HepG2 (cell line): ENCODE results near the gene CSDE1. TPM values are rescaled to one million over a fixed set of nuclear protein-coding genes. Genes with fewer than 3 reads are reported as not detected.

ENCODE experiments used
- ARID3A ChIP-seq: IDR thresholded peaks from 2 replicates; pipeline ENCODE4 v1.6.1; 2012; ENCODE audit warnings: low read depth, low read length, improper control_type of control experiment
- CAMTA2 ChIP-seq: sonication (generic); formaldehyde crosslinking; IDR thresholded peaks from 2 replicates; pipeline ENCODE4 v1.4.0; 2020; ENCODE audit warnings: mild to moderate bottlenecking, missing genetic modification reagents, borderline replicate concordance
- CC2D1A ChIP-seq: sonication (generic); formaldehyde crosslinking; IDR thresholded peaks from 2 replicates; pipeline ENCODE4 v1.8.1; 2023; ENCODE audit warnings: mild to moderate bottlenecking, missing genetic modification reagents
- DNMT3B ChIP-seq: conservative IDR thresholded peaks from 2 replicates; pipeline ENCODE4 v1.6.1; 2016; ENCODE audit warnings: missing biosample characterization, control low read depth
- FOXA3 ChIP-seq: IDR thresholded peaks from 2 replicates; pipeline ENCODE4 v1.6.1; 2016; ENCODE audit warnings: missing genetic modification reagents, missing compliant biosample characterization
- HBP1 ChIP-seq: IDR thresholded peaks from 2 replicates; pipeline ENCODE4 v1.6.1; 2016; ENCODE audit warnings: low read depth, control low read depth
- HNF4G ChIP-seq, 2 experiments: sonication (generic) in 1 of 2; formaldehyde crosslinking in 1 of 2; IDR thresholded peaks; 2 replicates each; pipeline versions ENCODE4 v1.4.0 to v1.6.1; 2011 to 2020; ENCODE audit warnings: borderline replicate concordance in 2 of 2, low read depth in 2 of 2, mild to moderate bottlenecking in 2 of 2, low read length in 1 of 2, missing genetic modification reagents in 1 of 2, moderate library complexity in 1 of 2
- MEF2D ChIP-seq: sonication (generic); formaldehyde crosslinking; IDR thresholded peaks from 2 replicates; pipeline ENCODE4 v1.5.1; 2020; ENCODE audit warnings: mild to moderate bottlenecking, missing genetic modification reagents
- PAXIP1 ChIP-seq: sonication (generic); formaldehyde crosslinking; conservative IDR thresholded peaks from 2 replicates; pipeline ENCODE4 v1.4.0; 2020; ENCODE audit warnings: mild to moderate bottlenecking, missing genetic modification reagents, moderate library complexity
- SIX1 ChIP-seq: sonication (generic); formaldehyde crosslinking; IDR thresholded peaks from 2 replicates; pipeline ENCODE4 v1.4.0; 2020; ENCODE audit warnings: missing genetic modification reagents, borderline replicate concordance
- TFDP1 ChIP-seq: IDR thresholded peaks from 2 replicates; pipeline ENCODE4 v1.6.1; 2016; ENCODE audit warnings: missing compliant biosample characterization, missing genetic modification reagents, borderline replicate concordance
- ZC3H13 ChIP-seq: sonication (generic); formaldehyde crosslinking; IDR thresholded peaks from 2 replicates; pipeline ENCODE4 v1.8.1; 2023; ENCODE audit warnings: mild to moderate bottlenecking, missing genetic modification reagents, moderate library complexity
- ZNF430 ChIP-seq: sonication (generic); formaldehyde crosslinking; IDR thresholded peaks from 2 replicates; pipeline ENCODE4 v1.9.0; 2021; ENCODE audit warnings: mild to moderate bottlenecking, missing genetic modification reagents
- ZNF460 ChIP-seq: sonication (generic); formaldehyde crosslinking; IDR thresholded peaks from 2 replicates; pipeline ENCODE4 v1.5.1; 2020; ENCODE audit warnings: missing genetic modification reagents, mild to moderate bottlenecking, borderline replicate concordance
- ZNF607 ChIP-seq: sonication (generic); formaldehyde crosslinking; IDR thresholded peaks from 2 replicates; pipeline ENCODE4 v1.5.1; 2020; ENCODE audit warnings: missing genetic modification reagents, mild to moderate bottlenecking, borderline replicate concordance
- ZNF652 ChIP-seq: IDR thresholded peaks from 2 replicates; pipeline ENCODE4 v1.6.1; 2016; ENCODE audit warnings: low read depth, borderline replicate concordance
- polyA plus RNA-seq, 8 experiments: library from polyadenylated mRNA; depleted of rRNA in 3 of 8; stranded (reverse) in 7 of 8; unstranded in 1 of 8; fragments of >200 nt; fragmentation: Illumina TruSeq in 4 of 8; extraction: Trizol in 4 of 8; gene quantifications; 2 replicates each; pipeline versions ENCODE4 v1.2.1 to v1.2.3, GENCODE V29; 2011 to 2016; ENCODE audit warnings: low read depth in 4 of 8, missing spikeins in 1 of 8, mixed read lengths in 1 of 8; ENCODE audit not compliant: insufficient read depth in 1 of 8
- total RNA-seq, 5 experiments: library from RNA; depleted of rRNA; stranded (reverse); fragments of >200 nt; fragmentation: Illumina TruSeq; extraction: Trizol; gene quantifications; 2 replicates each; pipeline ENCODE4 v1.2.3, GENCODE V29; 2016; ENCODE audit warnings: low read depth in 1 of 5

Gene CSDE1
- total and polyA plus RNA-seq, 2 of the 13 experiments (the other 11 are each of a cell fraction or from before 2014, with no cell fraction given), result 150 to 313 TPM

GRCh38 chr1:114716304-114717170 is 41.2 kb downstream of the CSDE1 start, which contains the start of gene NRAS (continued):
- peak; percentile 45; the same call in 1 of the 2 replicates for TF ChIP-seq TFDP1 (CRISPR knock-in tag)
- peak; percentile 50; the same call in 1 of the 2 replicates for TF ChIP-seq ZNF607 (CRISPR knock-in tag)
- no peak for TF ChIP-seq PAXIP1
- TF ChIP-seq FOXA3 (CRISPR knock-in tag), result peak; percentile 61
- TF ChIP-seq SIX1, result 0 out of 2 replicates have a peak, but pooled peaks have one; percentile 11
- TF ChIP-seq CC2D1A (CRISPR knock-in tag), result 0 out of 2 replicates have a peak, but pooled peaks have one; percentile 41
- 0 out of 2 replicates have a peak, but pooled peaks have one; percentile 32 for TF ChIP-seq HBP1
- peak; percentile 47; the same call in 1 of the 2 replicates for TF ChIP-seq CAMTA2
- TF ChIP-seq ZNF652, result no peak
- TF ChIP-seq DNMT3B (CRISPR knock-in tag), result no peak
- TF ChIP-seq ZNF460 (CRISPR knock-in tag), result no peak
- TF ChIP-seq ARID3A, result peak; percentile 49; the same call in 1 of the 2 replicates
- peak; percentile 52; the same call in 1 of the 2 replicates for TF ChIP-seq MEF2D
- no peak for TF ChIP-seq HNF4G (IDR thresholded peaks at IDR 0.05; ENCODE audit: borderline replicate concordance, low read depth, low read length)
- 0 out of 2 replicates have a peak, but pooled peaks have one; percentile 30 for TF ChIP-seq HNF4G (CRISPR knock-in tag; IDR thresholded peaks at IDR 0.05; ENCODE audit: borderline replicate concordance, low read depth)
- TF ChIP-seq ZNF430 (CRISPR knock-in tag), result peak; percentile 49; the same call in 1 of the 2 replicates
- TF ChIP-seq ZC3H13 (CRISPR knock-in tag), result peak; percentile 39; the same call in 1 of the 2 replicates
